Stimulated activated CD8-positive, alpha-beta memory T cell treated with anti-CD3 and anti-CD28 coated beads, Interleukin-15, amount 100 ng/mL, for 24 hours (primary cell): Measurements from ENCODE around the gene CIB4.

ENCODE experiments used
- DNase-seq: peaks from one replicate; pipeline ENCODE4 v3.0.0-alpha.2; 2020; ENCODE audit warnings: low read depth

Gene CIB4

DNA sequence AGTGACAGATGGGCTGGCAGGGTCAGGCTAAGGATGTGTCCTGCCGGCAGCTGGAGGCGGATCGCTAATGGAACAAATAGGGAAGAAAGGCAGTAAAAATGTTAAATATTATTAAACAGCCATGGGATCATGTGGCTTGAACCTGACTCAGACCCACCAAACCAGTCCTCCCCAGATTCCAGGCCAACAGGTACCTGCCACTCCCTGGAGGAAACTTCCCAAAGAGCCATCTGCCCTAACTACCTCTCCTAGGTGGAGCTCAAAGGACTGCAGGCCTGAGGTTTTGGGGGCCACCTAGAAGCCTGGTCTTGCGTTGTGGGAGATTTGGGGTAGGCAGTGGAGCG is 34.3 kb downstream of the CIB4 start:
- DNase-seq, result no peak

DNA sequence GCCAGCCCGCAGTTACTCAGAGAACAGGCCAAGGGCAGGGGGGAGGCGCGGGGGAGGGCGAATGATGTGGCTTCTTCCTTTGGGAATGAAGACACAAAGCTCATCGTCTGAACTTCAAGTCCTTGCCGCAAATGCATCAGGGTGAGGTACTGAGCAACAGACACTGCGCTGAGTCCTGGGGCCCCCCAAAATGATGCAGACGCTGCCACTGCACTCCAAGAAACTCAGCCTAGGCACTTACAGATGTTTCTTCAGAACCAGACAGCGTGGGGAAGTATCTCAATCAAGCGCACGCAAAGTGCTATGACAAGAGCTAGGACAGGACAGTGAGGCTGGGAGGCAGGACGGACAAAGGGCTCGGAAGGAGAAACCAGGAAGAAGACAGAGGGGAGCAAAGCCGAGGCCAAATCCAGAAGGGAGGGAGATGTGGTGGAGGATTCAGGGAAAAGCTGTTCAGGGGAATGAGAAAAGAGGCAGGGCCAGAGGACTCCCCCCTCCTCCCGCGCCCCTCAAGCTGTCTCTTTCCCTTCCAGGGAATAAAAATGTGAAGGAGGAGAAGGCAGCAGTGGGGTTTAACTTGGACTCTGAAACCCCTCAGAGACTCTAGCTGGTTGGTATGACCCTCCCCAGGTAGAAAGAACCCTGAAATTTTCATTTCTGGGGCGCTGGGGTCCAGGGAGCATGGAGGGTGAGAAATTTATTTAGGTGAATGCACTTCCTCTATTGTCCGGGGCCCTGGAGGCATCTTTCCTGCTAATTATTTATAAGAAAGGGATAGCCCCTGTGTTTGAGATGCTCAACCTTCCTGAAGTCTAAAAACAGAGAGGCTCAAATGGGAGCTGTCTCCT is 34.9 kb downstream of the CIB4 start:
- DNase-seq, result no peak

DNA sequence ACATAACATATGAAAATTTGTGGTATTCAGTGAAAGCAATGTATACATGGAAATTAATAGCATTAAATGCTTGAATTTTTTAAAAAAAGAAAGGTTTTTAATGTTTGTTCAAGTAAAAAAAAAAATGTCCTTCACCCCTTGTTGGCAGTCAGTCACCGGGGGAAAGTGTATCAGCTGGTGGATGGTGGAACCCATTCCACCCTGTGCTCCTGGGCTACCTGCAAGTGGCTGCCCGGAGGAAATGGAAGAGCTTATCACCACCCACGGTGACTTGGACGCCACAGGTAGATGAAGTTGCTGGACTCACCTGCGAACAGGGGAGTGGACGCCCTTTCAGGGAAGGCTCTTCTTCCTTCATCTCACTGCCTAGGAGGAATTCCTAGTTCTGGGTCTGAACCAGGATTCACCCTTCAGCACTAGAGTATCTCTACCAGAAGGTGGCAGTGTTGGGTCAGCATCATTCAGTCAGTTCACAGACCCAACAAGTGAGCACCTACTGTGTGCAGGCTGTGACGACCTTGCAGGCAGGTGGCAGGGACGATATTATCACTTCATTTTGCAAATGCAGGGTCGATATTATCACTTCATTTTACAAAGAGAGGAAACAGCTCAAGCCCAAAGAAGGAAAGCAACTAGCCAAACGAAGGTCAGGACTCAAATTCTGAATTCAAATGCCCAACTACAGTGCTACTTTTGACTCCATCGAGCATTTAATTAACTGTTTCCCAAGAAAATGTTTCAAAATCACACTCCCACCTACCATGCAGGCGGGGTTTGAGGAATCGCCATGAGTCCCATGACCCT is 35.8 kb downstream of the CIB4 start:
- DNase-seq, result no peak

- no peak for DNase-seq
Observed at GRCh38 chr2:26602575-26602974, 38.6 kb downstream of the CIB4 start.

DNA sequence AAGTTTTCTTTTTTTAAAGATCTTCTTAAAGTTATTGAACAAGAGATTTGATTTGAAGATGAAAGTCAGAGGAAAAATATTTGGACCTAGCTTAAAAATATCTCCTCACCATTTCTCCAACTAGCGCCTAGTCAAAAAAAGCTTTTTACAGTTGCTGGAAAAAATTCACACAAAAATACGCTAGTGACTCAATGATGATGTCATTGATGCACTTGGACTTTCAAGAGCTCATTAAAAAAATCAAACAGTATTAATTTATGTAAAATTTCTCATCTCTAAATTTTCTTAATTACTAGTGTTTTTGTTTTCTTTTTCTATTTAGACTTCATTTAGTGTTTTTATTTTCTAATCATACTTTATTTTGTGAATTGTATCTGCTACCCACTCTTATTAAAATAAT is 41.8 kb downstream of the CIB4 start:
- DNase-seq, result no peak

DNA sequence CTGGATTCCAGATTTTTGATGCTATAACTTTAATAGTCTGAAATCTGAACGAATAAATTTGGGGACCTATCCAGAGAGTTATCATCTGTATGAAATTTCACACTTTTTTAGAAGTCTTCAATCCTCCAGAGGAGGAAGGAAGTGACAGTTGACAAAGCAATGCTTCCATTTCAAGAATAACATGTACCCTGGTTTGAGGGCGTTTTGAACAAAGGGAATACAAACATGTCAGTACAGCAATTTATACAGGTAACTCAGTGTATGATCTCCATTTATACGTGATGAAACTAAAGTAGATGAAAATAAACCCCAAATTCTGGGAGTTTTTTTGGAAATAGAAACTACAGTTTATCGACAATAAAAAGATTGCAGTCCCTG is 42.2 kb downstream of the CIB4 start:
- no peak for DNase-seq

GRCh38 chr2:26598336-26598995 is 42.7 kb downstream of the CIB4 start:
- DNase-seq, result no peak

DNA sequence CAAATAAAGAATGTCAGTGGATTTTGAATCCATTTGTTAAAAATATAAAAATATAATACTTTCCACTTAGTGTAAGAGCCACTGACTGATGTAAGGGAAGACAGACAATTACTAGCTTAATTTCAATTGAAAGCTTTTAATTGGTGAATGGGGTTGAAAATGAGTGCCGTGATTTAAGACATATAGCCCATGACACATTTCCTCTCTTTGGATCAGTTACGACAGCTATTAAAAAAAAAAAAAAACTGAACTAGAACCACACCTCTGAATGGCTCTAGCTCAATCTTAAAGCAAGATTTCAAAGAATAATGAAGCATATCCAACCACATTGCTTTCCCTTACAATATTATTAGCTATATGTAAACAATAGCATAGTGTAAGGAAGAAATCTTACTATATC is 44.0 kb downstream of the CIB4 start:
- no peak for DNase-seq

DNA sequence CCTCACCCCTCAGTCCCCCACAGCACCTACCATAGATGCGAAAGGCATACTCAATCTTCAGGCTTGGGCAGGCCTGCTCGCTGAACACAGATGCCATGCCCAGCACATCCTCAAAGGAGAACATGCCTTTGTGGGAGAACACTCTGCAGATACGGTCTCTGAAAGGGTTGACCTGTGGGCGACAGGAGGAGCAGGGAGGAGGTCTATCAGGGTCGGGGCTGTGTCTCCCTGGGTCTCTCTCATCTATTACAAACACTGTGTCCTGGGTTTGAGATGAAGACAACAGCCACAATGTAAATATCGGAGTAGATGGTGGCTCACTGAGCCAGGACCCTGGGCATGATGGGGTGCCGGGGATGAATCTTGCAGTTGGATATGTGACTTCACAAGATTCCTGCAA is 46.0 kb downstream of the CIB4 start:
- no peak for DNase-seq

DNA sequence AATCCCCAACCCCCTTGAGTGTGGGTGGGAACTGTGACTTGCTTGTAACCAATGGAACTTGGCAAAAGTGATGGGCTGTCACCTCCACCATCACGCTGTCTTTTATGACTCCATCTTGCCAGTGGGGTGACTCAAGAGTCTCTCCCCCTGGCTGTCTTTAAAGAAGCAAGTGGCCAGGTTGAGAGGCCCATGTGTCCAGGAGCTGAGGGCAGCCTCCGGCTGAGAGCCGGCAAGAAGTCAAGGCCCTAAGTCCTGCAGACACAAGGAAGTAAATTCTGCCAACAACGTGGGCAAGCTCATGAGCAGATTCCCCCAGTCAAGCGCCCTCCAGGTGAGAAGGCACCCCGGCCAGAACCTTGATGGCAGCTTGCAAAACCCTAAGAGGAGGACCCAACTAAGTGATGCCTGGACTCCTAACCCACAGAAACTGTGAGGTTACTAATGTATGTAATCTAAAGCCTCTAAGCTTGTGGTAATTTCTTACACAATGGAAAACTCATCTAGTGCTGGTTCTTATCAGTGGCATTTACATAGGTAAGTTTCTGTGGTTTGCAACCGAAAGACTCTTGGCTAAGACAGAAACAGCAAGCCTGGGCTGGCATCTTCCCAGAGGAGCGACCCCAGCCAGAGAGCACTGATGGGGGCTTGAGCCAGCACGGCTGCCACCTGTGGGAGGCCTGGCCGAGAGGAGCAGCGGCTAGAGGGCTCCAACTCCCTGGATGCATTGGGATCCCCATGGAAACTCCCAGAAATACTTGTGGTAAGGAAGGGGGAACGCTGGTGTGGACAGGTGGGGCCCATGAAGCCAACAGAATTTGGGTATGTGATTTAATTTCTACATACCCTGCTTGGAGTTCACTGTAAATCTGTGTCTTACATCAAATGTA is 49.3 kb downstream of the CIB4 start:
- DNase-seq, result no peak

GRCh38 chr2:26590980-26591618 is 50.1 kb downstream of the CIB4 start:
- no peak for DNase-seq

DNA sequence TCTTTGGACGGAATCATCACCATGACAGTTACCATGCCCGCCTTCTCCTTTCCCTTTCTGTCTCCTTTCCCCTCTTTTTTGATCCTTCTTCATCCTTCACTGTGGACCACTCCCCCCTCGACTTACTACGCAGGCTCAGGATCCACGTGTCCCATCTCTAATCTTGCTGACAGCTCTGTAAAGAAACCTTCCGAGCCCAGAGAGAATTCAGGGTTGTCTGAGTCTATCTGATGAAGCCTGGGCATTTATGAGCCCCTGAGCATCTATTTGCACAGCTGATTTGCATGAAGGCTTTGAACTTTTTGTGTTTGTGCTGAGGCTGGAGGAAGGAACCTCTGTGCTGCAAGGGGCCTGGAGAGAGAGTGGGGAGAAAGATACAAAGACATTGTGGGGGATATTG is 50.7 kb downstream of the CIB4 start:
- no peak for DNase-seq

DNA sequence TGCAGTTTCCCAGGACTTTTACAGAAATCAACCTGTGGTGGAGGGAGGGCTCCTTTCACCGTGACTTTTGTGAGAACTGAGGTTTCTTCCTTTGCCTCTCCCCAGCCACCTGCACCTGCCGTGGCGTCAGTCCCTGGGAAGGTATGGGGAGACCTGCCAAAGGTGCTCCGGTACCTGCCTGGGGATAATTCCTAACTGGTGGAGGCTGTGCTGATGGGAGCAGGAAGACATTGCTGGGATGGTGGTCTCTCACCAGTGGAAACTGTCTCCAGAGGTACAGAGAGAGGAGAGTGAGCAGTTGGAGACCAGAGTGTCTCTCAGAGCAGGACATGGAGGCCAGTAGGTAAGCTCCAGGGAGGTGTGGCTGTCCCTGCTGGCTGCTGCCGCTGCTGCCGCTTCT is 52.6 kb downstream of the CIB4 start:
- no peak for DNase-seq

- DNase-seq, result no peak
Observed at GRCh38 chr2:26587994-26588393, 53.2 kb downstream of the CIB4 start.

DNA sequence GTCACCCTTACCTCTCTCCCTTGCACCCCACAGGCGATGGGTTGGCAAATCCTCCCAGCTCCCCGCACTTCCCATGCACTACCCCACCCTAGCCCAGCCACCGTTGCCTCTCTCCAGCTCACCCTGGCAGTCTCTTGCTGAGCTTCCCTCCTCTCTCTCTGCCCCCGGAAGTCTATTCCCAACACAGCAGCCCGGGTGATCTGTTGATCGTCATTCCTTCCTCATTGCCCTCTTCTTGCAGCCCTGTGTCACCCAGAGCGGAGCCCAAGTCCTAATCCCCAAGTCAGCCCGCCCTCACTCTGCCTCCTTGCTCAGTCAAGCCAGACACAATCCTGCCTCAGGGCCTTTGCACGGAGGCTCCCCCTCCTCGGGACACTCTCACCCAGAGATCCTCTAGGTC is 55.2 kb downstream of the CIB4 start:
- DNase-seq, result no peak

DNA sequence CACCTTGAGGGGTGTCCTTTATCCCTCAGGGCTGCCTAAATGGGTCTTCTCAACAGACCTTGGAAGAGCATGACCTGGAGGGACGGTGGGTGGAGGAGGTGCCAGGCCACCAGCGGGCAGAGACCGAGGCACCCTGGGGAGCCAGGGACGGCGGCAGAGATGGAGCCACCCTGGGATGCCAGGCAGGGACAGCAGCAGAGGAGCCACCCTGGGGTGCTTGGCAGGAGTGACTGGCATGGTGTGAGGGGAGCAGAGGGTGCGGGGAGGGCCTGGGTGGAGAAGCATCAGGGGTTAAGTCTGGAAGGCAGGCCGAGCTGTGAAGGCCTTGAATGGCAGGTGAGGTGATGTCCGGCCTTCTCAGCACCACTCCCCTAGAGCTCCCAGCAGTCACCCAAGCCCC is 56.1 kb downstream of the CIB4 start:
- no peak for DNase-seq

- DNase-seq, result no peak
Observed at GRCh38 chr2:26584656-26585055, 56.5 kb downstream of the CIB4 start.

GRCh38 chr2:26584191-26584590 is 57.0 kb downstream of the CIB4 start:
- no peak for DNase-seq

DNA sequence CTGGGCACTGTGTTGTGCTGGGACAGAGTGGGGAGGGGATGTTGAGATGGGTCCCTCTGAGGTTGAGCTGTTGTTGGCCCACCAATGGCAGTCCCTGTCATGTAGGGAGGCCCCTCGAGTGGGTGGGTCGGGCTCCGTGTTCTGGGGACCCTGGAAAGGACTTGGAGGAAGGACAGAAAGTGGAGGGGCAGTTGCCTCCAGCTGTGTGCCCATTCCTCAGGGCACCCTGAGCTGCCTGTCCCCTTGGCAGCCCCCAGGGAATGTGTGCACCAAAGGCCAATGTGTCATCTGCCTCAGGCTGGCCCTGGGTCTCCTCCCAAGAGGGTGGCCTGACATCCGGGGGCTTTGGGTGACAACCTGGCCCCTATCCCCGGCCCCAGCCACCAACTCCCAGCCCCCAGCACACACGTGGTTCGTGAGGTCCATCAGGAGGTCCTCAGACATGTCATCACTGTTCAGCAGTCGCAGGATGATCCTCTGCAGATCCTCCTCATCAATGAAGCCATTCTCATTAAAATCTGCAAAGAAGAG is 57.7 kb downstream of the CIB4 start:
- DNase-seq, result no peak

DNA sequence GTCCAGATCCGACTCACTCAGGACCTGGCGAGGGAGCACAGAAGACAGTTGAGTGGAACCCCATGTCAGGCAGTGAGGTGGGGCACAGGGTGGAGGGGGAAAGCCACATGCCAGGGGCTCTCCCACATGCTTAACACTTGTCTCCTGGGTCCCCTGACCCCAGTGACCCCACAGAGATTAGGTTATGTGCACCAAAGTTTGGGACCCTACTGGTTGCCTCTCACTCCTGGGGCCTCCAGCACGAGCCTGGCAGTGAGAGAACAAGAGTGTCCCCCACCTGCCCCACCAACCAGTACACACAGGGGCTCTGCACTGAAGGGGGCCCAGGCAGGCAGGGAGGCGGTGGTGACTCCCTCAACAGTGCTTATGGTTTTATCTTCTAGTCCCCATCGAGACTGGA is 58.3 kb downstream of the CIB4 start:
- DNase-seq, result no peak
